NCI-H1048 (cell line): ENCODE measurements around the gene TTC21A.

ENCODE experiments used
- DNase-seq: peaks from one replicate; lab custom pipeline; 2025; lab: John Stamatoyannopoulos, UW

The TTC21A gene

GRCh38 chr3:39180546-39181346 lies 73.3 kb downstream of the TTC21A start:
- DNase-seq = peak; percentile 52

GRCh38 chr3:39181408-39182335 lies 74.2 kb downstream of the TTC21A start:
- no peak for DNase-seq

GRCh38 chr3:39183211-39184080 lies 76.0 kb downstream of the TTC21A start:
- no peak for DNase-seq

- DNase-seq = no peak
Observed at GRCh38 chr3:39184081-39184967, 76.8 kb downstream of the TTC21A start.

- no peak for DNase-seq
Observed at GRCh38 chr3:39184968-39185285, 77.4 kb downstream of the TTC21A start.

GRCh38 chr3:39185326-39185958 lies 78.0 kb downstream of the TTC21A start:
- no peak for DNase-seq

GRCh38 chr3:39185959-39186691 lies 78.6 kb downstream of the TTC21A start:
- no peak for DNase-seq

GRCh38 chr3:39186692-39187151 lies 79.2 kb downstream of the TTC21A start:
- no peak for DNase-seq

- DNase-seq = no peak
Observed at GRCh38 chr3:39187372-39188155, 80.1 kb downstream of the TTC21A start.
